Stimulated activated CD8-positive, alpha-beta memory T cell treated with anti-CD3 and anti-CD28 coated beads, Interleukin-12 subunit alpha, Interleukin-12 subunit beta, amount 100 ng/mL, for 24 hours (primary cell): ENCODE measurements around the gene NCAM2.
"Not testable (repeated sequence)": the region's sequence is repeated elsewhere in the genome, so short reads cannot be mapped to it uniquely, and the experiment has no call there.

Experiments
- DNase-seq: peaks from one replicate; pipeline ENCODE4 v3.0.0-alpha.2; 2020; ENCODE audit errors: extremely low read depth

Gene NCAM2

DNA sequence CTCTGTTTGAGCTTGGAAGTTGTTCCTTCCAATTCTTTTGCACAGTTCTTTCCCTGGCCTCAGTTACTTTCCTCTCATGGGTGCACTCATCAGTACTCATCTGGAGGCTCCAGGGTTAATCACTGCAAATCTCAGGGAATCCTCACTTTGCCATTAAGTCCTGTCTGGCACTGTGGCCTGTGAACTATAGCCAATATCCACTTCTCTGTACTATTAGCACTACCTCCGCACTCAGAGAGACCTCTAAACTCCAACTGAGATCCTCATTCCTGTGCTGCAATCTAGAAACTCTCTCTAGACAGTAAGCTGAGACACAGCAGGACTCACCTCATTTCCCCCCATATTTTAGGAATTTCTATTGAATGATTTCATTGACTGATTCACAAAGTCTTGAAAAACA, 311.3 kb downstream of the NCAM2 start:
- no peak for DNase-seq

DNA sequence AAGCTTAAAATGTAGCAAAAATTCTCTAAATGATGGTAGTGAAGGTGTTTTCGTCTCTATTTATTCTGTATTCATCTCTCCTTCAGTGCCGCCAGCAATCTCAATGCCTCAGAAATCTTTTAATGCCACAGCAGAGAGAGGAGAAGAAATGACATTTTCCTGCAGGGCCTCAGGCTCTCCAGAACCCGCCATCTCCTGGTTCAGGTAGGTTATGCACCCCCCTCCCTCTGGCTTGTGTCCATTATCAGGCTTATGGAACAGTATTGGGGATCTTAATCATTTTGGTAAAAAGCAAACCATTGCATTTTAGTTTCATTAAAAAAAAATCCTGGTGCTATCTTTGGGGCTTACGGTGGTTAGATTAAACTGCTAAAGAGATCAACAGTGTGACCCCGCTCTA, 326.1 kb downstream of the NCAM2 start:
- DNase-seq, result no peak

DNA sequence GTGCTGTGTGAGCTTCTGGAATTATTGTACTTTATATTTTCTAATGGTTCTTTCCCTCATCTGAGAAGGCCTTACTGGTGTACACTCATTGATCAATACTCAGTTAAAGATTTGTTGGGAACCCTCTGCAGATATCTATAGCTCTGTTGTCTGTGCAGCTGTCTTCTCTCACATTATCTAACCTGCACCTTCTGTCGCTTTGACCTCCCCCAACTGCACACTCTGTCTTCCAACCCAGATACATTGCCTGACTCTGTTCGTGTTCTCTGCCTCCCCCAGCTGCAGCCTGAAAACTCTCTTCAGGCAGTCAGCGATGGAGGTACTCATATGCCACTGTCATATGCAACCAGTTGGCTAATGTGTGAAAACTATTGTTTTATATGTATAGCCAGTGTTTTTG, 334.3 kb downstream of the NCAM2 start:
- DNase-seq, result no peak

DNA sequence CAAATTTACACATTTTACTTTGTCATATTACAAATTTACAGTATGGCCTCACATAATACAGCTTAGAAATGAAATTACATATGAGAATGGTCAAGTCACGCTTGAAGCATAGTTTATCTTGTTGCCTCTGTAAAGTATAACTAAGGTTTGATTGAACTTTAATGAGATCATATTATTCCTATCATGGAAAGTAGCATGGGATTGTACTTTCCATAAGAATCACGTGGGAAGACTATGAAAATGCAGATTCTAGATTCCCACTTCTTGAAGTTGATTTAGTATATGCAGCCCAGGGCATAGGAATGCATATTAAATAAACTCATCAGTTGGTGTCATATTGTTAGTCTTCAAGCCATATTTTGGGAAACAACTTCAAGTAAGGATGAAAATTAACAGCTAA, 342.8 kb downstream of the NCAM2 start:
- DNase-seq, result no peak

DNA sequence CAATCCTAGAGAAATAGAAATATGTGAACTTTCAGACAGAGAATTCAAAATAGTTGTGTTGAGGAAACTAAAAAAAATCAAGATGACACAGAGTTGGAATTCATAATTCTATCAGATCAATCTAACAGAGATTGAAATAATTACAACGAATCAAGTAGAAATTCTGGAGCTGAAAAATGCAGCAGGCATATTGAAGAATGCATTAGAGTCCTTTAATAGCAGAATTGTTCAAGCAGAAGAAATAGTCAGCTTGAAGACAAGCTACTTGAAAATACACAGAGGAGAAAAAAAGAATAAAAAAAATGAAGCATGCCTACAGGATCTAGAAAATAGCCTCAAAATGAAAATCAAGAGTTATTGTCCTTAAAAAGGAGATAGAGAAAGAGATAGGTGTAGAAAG, 347.1 kb downstream of the NCAM2 start:
- no peak for DNase-seq

DNA sequence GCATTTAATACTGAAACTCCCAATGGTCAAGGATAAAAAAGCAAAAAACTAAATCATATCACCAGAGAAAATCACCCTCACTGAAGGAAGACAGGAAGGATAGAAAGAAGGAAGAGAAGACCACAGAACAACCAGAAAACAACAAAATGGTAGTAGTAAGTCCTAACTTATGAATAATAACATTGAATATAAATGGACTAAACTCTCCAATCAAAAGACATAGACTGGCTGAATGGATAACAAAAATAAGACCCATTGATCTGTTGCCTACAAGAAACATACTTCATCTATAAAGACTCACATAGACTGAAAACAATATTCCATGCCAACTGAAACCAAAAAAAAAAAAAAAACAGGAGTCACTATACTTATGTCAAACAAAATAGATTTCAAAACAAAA, 347.7 kb downstream of the NCAM2 start:
- DNase-seq, result no peak

DNA sequence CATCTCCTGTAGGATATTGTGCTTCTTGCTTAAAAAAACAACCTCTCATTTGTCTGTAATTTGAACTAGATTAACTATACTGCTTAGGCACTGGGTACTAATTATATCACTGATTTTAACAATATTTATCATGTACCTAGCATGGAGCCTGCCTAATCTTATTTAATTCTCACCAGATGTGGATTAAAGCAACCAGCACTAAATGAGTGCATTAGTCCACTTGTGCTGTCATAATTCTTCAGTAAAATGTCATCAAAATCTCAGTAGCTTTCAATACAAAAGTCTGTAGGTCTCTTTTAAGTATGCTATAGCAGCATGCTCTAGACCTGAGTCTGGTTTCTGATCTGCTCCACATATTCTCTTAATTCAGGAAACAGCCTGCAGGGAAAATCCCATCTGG, 368.1 kb downstream of the NCAM2 start:
- no peak for DNase-seq

DNA sequence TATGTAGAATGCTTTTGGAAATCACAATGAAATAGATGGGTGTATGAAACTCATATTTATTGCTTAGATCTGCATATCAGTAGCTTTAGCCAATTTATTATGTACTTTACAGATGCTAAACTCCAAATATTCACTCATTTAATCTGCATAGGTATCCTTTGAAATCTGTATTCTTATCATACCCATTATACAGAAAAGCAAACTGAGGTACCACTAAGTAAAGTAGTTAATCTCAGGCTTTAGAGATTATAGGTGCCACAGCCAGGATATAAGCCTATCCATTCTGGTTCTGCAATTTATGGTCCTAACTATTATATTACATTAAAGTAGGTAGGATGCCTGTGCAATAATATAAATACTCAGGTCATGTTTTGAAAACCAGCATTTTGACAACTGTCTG, 369.4 kb downstream of the NCAM2 start:
- no peak for DNase-seq

DNA sequence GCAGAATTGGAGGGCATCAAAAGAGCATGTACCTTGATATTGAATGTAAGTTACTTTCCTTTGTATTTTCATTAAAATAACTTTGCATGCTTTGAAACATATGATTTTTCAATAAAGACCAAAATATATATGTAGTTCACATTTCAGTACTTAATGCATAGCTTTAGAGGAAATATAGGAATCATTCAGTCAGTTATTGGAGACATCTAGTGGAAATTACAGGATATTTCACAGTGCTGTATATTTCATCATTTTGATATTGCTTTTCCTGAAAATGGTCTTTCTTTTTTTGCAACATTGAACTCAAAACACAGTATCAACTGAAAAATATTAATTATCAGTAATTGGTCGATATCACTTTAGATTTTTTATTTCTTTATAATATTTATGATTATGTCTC, 375.8 kb downstream of the NCAM2 start:
- DNase-seq, result no peak

DNA sequence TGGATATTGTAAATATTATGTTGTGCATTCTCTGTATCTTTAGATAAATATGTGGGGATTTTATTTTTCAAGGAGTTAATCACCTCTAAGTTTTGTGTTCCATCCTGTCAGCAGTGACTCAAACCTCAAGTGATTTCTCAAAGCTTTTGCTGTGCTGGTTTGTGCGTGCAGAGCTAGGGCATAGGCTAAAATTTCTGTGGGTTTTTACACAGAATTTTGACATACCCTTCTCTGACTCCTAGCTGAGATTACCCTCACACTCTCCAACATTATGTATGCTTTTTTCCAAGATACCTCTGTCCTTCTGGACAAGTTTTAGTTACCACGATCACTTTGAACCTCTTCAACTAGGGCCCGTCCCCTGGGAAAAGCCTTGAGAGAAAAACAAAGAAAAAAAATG, 384.9 kb downstream of the NCAM2 start:
- DNase-seq, result no peak

DNA sequence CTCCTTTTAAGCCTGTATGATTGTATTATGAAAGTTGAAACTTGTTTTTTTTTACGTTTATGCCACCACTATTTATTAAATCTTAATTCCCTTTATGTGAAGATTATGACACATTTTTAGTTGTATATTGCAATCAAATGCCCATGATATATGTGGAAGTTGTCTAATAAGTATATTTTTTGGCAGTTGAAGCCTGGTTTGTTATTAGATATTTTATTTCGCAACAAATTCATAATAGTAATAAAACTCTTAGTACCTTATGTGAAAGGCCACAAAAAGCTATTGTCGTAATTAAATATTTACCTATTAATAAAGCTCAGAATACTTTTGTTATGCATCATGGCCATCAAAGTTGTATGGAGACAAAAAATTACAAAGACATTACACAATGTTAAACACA, 386.8 kb downstream of the NCAM2 start:
- DNase-seq, result no peak

DNA sequence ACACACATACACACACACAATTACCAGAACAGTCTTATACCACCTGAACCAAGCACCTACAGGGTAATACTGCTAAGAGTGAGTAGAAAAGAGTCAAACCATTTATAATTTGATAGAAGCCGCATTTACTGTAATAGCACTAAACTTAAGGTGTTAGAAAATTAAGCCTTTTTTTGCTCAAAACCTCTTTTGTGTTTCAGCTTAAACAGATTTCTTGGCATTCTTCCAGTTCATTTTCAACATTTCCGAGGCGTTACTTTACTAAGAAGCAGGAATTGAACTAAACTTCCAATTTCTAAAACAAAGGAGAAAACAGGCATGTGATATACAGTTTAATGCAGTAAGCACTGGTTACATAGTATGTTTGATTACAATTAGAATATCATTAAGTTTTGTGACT, 387.2 kb downstream of the NCAM2 start:
- DNase-seq, result no peak

DNA sequence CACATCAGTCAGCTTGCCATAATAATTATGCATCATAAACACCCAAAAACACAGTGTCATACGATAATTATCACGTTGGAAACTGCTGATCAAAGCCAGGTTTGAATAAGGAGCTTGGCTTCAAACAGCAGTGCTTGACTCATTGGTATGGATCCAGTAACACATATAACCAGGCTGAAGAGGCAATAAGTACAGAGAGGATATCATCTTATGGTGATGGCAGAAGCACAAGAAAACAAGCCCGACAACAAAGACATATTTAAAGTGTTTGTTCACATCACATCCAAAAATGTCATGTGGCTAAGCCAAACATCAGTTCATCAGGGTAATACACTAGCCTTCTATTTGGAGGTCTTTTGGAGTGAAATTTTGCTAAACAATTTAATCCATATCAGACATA, 389.7 kb downstream of the NCAM2 start:
- DNase-seq, result no peak

DNA sequence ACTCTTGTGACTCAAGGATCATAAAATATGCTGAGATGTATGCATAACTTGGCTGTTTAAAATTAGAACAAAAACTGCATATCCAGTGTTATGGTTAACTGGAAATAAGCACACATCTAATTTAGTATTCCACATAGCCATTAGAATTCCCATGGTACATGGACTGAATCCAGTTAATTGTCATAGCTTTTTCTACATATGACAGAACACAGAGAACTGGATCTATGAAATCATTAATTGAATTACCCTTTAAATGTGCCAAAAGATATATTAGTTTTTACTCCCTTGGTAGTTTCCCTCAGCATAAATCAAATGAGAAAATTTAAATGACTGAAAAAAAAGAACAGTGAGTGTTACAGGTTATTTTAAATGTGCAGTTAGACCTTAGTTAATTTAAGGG, 395.9 kb downstream of the NCAM2 start:
- DNase-seq, result no peak

DNA sequence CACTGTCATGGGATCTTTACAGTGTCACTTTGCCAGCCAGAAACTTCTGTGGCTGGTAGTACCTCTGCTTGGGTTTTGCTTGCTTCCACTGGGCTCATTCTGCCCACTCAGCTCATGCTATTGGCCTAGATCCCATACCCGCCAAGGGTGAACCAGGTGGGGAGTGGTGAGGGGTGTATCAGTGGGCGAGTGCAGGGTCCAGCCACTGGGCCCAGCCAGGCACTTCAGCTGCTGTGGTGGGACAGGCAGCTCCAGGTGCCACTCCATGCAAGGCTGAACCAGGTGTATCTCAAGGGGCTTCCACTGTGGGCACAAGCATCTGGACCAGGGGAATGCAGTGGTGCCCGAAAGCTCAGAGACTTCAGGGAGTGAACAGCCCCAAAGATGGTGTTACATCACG, 398.2 kb downstream of the NCAM2 start:
- DNase-seq, result no peak

DNA sequence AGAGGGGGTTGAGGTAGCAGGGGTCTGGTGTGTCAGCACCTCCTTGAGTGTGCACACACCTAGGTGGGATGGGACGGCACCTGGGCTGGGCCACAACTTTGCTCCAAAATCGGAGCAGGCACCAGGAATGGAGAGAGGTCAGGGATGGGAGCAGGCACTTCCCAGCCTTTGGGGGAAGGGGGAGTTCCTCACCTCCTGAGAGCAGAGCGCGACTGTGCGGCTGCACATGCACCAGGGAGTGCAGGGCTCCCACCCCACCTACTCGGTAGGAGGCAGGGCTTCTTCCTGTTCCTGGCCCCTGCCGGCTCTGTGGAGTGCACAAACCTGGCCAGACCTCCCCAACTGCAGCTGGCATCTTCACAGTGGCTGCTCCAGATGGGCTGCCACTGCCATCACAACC, 399.3 kb downstream of the NCAM2 start:
- DNase-seq, result no peak

DNA sequence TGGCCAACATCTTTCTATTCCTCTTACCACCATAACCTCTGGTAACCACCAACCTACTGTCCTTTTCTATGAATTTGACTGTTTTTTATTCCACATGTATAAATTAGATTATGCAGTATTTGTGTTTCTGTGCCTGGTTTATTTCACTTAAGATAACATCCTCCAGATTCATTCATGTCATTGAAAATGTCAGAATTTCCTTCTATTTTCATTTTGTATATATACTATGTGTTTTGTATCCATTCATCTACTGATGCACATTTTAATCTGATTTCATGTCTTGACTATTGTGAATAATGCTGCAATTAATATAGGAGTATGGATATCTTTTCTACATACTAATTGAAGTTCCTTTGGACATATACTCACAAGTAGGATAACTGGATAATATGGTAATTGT, 403.2 kb downstream of the NCAM2 start:
- no peak for DNase-seq

DNA sequence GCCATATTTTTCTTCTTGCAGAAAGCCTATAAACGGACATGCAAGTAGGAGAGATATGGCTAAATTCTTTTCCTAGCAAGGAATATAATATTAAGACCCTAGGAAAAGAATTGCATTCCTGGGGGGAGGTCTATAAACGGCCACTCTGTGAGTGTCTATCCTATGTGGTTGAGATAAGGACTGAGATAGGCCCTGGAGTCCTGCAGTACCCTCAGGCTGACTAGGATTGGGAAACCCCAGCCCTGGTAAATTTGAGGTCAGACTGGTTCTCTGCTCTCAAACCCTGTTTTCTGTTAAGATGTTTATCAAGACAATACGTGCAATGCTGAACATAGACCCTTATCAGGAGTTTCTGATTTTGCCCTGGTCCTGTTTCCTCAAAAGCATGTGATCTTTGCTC, 404.0 kb downstream of the NCAM2 start:
- DNase-seq, result not testable (repeated sequence)

DNA sequence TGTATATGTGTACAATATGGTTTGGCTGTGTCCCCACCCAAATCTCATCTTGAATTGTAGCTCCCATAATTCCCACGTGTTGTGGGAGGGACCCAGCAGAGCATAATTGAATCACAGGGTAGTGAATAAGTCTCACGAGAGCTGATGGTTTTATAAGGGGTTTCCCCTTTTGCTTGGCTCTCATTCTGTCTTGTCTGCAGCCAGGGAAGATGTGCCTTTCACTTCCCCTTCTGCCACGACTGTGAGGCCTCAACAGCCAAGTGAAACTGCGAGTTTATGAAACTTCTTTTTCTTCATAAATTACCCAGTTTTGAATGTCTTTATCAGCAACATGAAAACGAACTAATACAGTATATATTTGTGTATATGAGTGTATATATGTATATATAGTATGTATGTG, 406.1 kb downstream of the NCAM2 start:
- not testable (repeated sequence) for DNase-seq

DNA sequence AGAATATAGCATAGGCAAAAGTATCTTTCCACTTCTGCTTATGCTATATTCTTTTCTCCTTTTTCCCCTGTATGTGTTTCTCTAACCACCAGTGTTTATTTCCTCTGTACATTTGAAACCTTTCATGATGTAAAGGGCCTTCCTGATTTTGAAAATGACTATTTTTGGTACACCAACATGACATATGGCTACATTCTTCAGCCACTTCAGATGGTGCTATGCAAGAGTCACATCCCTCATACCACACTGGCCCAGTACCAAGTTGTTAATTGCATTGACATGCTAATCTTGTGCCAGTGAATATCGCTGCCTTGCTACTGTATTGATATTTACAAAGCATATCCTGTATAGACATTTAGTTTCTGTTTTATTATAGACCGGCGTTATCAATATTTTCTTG, 408.7 kb downstream of the NCAM2 start:
- no peak for DNase-seq

DNA sequence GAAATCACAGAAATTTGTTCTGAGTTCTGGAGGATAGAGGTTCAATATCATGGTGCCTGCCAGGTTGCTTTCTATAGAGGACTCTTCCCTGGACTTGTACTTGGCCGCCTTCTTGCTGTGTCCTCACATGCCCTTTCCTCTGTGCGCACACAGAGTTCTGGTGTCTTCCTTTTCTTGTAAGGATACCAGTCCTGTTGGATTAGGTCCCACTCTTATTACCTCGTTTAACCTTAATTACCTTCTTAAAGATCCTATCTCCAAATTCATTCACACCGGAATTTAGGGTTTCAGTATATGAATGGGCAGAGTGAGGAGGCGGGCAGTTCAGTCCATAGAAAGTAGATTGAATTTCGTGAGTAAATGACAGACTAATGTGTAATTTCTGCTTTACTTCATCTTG, 413.9 kb downstream of the NCAM2 start:
- no peak for DNase-seq

DNA sequence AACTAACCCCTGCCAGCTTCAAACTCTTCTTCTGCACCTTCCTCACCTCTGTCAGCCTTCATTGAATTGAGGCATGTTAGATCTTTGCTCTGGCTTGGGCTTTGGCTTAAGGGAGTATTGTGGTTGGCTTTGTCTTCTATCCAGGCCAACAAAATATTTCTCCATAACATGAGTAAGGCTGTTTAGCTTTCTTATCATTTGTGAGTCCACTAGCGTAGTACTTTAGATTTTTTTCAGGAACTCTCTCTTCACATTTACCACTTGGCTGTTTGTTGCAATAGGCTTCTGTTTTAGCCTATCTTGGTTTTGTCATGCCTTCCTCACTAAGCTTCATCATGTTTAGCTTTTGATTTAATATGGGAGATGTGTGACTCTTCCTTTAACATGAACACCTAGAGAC, 417.5 kb downstream of the NCAM2 start:
- no peak for DNase-seq

DNA sequence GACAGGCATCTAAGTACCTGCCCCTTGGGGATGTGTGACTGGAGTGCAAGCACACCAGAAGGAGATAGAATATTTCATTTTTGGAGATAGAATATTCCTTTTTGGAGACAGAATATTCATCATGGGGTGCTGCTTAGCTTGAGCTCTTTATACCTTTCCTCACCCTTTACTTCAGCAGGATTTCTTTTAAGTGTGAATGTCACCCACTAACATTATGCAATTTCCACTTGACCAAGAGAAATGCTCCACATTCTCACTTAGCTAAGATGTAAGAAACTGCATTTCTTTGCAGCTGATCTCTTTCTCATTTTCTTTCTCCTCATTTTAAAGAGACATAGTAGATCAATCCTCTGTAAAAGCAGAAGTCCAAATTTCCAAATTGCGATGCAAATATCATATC, 436.7 kb downstream of the NCAM2 start:
- DNase-seq, result no peak

DNA sequence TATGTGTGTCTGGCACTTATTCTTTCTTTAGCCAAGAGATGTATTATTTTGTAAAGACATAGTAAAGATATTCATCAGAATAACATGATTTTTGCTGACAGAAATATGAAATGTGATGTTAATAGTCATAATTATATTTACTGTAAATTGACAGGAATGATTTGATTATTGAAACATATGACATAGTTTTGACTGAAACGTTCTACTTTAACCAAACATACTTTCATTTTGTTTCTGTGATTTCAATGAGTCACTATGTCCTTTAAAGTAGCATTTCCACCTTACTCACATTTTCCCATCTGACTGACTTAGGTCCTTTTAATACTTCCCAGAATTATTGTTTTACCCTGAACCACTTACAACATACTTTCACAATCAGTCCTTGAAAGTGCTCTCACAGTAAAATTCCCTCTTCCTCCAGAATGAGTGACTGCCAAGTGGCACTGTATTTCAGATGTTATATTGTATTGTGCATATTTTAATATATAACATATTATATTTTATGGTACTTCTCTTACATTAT, 437.9 kb downstream of the NCAM2 start:
- DNase-seq, result no peak

DNA sequence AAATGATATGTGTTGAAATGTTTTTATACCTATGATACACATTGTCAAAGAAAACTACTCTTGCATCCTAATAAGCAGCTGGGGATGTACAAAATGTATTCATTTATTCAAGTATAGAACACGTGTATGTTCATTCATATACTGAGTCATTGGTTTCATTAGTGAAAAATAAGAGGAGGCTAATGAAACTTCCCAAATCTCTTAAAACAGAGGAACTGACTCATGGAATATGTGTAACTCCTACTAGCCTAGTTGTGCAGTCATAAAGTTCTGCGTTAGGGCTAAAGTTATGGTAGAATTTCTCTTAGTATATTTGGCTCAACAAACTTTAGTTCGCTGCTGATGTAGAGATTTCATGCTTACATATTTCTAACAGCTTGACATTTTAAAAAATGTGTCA, 441.6 kb downstream of the NCAM2 start:
- no peak for DNase-seq
